ENCODE measurements around the gene HOXA4.

Gene HOXA4

DNA sequence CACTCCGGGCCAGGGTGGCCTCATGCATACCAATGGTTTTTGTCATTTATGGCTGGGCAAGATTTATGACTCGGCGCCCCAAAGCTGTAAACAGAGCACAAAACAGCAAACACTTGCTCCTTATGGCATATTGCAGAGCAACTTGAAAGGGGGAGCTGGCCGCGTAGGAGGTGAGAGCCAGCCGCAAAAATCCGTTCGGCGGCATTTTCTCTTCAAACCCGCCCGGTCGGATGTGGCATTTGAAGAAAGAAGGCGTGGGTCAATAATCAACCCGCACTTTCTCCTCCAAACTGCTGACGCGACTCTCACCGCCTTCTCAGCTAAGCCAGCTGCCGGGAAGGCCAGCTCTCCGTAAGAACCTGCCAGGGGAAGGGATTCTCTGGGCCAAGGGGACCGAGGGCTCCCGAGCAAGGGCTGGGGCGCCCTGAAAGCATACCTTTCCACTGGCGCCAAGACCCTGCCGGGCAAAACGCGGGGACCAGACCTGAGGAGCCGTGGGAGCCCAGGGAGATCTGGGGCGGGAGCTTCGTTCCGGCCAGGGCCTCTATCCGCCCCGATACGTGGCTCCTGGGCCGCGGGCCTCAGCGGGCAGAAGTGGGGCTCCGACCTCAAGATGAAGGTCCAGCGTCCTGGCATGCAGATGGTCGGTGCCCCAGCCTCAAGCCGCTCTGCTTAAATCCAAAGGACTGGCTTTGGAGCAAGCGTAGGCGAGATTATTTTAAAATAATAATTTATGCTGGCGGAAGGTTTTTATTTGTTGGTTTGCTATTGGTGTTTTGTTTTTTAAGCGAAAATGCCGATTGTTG, 15.1 kb downstream of the HOXA4 start:
- Histone ChIP-seq H3K4me3 (ENCODE audit: low read length) (peak overlapping the region; percentile 17; the same call in 1 of the 2 replicates), H3K36me3 (ENCODE audit: insufficient read depth, low read length) (no peaks in the 10 kb centered on the region), H3K4me1 (ENCODE audit: insufficient read depth, low read length) (peaks cover 8% of the 10 kb centered on the region), H3K27ac (ENCODE audit: low read depth, low read length) (no peak overlapping the region), H3K9ac (ENCODE audit: low read depth, low read length) (no peak overlapping the region), H3K9me3 (ENCODE audit: insufficient read depth, low read depth, low read length) (no peaks in the 10 kb centered on the region), H3K27me3 (ENCODE audit: insufficient read depth, low read length) (peaks cover 98% of the 10 kb centered on the region)
- WGBS, result 3% methylated on average over 45 of the region's 45 CpGs

DNA sequence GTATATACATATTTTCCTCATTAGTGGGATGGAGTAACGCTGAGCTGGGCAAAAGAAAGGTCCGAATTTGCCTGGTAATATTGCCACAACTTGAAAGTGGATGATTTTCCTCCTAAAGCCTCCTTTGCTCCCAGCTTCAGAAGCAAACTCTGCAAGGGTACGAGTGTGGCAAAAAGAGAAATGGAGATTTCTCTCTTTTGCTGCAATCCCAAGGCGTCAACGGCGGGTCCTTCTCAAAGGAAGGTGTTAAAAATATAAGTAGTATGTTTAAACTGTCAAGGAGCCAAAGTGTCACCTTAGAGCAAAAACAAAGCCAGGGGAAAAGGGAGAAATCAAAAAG, 15.7 kb downstream of the HOXA4 start:
- Histone ChIP-seq H3K9ac (ENCODE audit: low read depth, low read length) (no peak overlapping the region), H3K27ac (ENCODE audit: low read depth, low read length) (no peak overlapping the region), H3K36me3 (ENCODE audit: insufficient read depth, low read length) (no peaks in the 10 kb centered on the region), H3K4me3 (ENCODE audit: low read length) (no peak overlapping the region), H3K9me3 (ENCODE audit: insufficient read depth, low read depth, low read length) (no peaks in the 10 kb centered on the region), H3K27me3 (ENCODE audit: insufficient read depth, low read length) (peaks cover 98% of the 10 kb centered on the region), H3K4me1 (ENCODE audit: insufficient read depth, low read length) (peaks cover 8% of the 10 kb centered on the region)
- whole genome bisulfite sequencing, result 3% methylated on average over 6 of the region's 6 CpGs

DNA sequence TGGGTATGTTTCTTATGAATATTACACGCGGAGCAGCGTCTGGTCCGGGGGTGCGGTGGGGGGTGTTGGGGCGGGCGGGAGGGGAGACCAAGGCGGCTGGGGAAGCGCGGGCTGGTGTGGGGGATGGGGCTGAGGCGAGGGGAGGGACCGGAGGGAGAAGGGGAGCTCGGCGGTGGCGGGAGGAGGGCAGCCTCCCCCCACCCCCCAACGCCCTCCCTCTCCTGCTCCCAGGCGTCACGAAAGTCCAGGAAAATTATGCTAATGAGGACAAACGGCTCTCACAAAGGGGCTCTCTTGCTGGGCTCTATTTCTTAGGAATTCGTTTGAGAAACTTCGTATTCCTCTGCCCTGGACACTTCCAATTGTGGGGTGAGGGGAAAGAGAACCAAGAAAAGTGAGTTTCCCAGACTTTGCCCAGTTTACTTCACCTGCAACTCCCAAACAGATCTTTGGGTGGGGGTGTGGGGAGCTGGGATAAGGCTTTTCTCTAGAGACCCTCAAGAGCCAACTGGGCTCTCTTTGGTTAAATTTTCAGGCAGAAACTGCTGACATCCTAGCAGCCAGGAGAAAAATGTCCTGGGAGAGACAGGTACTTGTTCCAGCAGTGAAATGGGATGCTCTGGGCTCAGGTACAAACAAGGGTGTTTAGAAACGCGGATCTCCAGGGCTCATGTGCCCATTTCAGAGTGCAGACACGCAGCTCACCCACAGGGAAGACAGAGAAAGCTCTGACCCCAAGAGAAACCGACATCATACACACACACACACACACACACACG, 16.4 kb downstream of the HOXA4 start:
- Histone ChIP-seq H3K27ac (ENCODE audit: low read depth, low read length) (no peak overlapping the region), H3K9ac (ENCODE audit: low read depth, low read length) (no peak overlapping the region), H3K4me1 (ENCODE audit: insufficient read depth, low read length) (peaks cover 8% of the 10 kb centered on the region), H3K9me3 (ENCODE audit: insufficient read depth, low read depth, low read length) (no peaks in the 10 kb centered on the region), H3K4me3 (ENCODE audit: low read length) (no peak overlapping the region), H3K27me3 (ENCODE audit: insufficient read depth, low read length) (peaks cover 98% of the 10 kb centered on the region), H3K36me3 (ENCODE audit: insufficient read depth, low read length) (no peaks in the 10 kb centered on the region)
- 3% methylated on average over 13 of the region's 26 CpGs for WGBS

DNA sequence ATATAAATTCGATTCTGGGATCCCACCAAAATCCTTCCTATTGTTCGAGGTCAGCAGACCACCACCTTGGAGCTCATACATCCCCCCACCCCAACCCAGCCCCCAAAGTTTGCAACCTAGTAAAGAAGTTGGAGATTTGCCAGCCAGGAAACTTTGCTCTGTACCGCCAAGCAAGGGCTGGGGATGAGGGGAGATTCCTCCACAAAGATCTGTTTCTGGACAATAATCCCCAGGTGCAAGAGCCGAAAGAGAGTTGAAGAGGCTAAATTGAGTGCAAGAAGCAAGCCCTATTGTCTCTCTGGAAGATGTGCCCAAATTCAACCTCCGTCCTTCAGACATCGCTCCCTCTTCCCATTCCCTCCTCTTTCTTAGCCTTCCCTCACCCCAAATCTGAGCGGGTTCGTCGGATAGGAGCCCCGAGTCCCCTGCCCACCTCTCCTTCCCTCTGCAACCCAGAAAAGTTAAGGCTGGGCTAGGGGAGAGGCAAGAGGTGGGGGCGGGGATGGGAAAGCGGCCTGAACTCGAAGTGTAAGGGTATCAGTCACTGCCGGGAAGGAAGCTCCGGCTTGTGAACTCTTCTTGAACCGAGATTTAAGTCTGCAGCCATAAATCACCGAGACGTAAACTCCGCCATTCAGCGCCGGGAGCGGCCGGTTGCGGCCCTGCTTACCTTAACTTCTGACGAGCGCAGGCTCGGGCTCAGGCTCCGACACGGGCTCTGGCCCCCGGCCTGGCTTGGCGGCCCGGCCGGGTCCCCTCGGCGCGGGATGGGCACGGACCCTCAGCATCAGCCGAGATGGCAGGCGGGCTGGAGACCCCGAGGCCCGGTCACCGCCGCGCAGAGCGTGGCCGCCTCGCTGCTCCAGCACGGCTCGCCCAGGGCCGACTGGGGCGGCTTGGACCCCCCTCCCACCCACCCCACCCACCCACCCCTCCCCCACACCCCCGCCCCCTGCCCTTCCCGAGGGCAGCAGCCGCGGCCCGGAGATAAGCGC, 17.3 kb downstream of the HOXA4 start:
- peaks cover 8% of the 10 kb centered on the region for H3K4me1 ChIP-seq (ENCODE audit: insufficient read depth, low read length)
- no peak overlapping the region for H3K27ac ChIP-seq (ENCODE audit: low read depth, low read length)
- H3K9me3 ChIP-seq (ENCODE audit: insufficient read depth, low read depth, low read length), result no peaks in the 10 kb centered on the region
- 1% methylated on average over 41 of the region's 57 CpGs for WGBS
- peaks cover 98% of the 10 kb centered on the region for H3K27me3 ChIP-seq (ENCODE audit: insufficient read depth, low read length)
- H3K36me3 ChIP-seq (ENCODE audit: insufficient read depth, low read length), result no peaks in the 10 kb centered on the region
- H3K4me3 ChIP-seq (ENCODE audit: low read length), result peak overlapping the region; percentile 5; the same call in 1 of the 2 replicates
- no peak overlapping the region for H3K9ac ChIP-seq (ENCODE audit: low read depth, low read length)

DNA sequence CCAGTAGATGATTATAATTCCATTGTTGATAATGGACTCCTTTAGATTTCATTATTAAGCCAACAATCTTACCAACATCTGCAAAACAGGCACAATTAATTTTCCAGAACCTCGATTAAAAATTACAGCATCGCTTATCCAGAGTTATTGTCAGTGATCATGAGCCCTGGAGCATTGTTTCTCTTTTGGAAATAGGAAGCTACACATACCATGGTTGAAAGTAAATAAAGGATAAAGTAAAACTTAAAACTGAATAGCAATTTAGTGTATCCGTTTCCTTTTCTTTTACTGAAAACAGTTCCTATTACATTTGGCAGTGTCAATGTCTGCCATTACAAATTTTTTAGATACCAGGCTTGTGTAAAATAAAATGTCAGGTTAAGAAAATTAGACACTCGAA, 18.2 kb downstream of the HOXA4 start:
- Histone ChIP-seq H3K9me3 (ENCODE audit: insufficient read depth, low read depth, low read length) (no peaks in the 10 kb centered on the region), H3K27ac (ENCODE audit: low read depth, low read length) (no peak overlapping the region), H3K4me1 (ENCODE audit: insufficient read depth, low read length) (peaks cover 8% of the 10 kb centered on the region), H3K9ac (ENCODE audit: low read depth, low read length) (no peak overlapping the region), H3K36me3 (ENCODE audit: insufficient read depth, low read length) (no peaks in the 10 kb centered on the region), H3K4me3 (ENCODE audit: low read length) (no peak overlapping the region), H3K27me3 (ENCODE audit: insufficient read depth, low read length) (peaks cover 98% of the 10 kb centered on the region)
- WGBS, result 35% methylated on average over 3 of the region's 4 CpGs

DNA sequence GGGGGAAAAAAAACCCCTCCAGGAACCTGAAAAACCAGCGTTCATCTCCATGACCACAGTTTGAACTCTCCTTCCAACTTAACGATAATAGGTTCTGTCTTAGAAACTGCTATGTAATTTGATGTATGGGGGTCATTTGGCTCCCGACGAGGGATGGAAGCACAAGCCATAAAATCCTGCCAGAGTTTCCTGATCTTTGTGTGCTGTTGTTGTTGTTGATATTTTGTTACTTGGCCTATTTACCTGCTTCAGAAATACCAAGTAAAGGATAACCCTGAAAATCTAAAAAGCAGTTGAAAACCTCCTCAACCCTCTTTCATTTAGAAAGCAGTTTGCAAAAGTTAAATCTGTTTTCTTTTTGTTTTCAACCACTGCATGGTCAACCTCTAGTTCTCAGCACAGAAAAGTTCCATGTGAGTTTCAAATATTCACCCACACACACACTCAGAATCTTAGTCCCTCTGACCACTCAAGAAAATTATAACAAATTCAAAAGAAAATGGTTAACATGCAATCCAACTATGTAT, 18.7 kb downstream of the HOXA4 start:
- H3K36me3 ChIP-seq (ENCODE audit: insufficient read depth, low read length), result no peaks in the 10 kb centered on the region
- no peak overlapping the region for H3K4me3 ChIP-seq (ENCODE audit: low read length)
- H3K4me1 ChIP-seq (ENCODE audit: insufficient read depth, low read length), result peaks cover 11% of the 10 kb centered on the region
- H3K9me3 ChIP-seq (ENCODE audit: insufficient read depth, low read depth, low read length), result no peaks in the 10 kb centered on the region
- H3K27me3 ChIP-seq (ENCODE audit: insufficient read depth, low read length), result peaks cover 98% of the 10 kb centered on the region
- H3K9ac ChIP-seq (ENCODE audit: low read depth, low read length), result no peak overlapping the region
- no peak overlapping the region for H3K27ac ChIP-seq (ENCODE audit: low read depth, low read length)
- 6% methylated on average over 3 of the region's 4 CpGs for WGBS

DNA sequence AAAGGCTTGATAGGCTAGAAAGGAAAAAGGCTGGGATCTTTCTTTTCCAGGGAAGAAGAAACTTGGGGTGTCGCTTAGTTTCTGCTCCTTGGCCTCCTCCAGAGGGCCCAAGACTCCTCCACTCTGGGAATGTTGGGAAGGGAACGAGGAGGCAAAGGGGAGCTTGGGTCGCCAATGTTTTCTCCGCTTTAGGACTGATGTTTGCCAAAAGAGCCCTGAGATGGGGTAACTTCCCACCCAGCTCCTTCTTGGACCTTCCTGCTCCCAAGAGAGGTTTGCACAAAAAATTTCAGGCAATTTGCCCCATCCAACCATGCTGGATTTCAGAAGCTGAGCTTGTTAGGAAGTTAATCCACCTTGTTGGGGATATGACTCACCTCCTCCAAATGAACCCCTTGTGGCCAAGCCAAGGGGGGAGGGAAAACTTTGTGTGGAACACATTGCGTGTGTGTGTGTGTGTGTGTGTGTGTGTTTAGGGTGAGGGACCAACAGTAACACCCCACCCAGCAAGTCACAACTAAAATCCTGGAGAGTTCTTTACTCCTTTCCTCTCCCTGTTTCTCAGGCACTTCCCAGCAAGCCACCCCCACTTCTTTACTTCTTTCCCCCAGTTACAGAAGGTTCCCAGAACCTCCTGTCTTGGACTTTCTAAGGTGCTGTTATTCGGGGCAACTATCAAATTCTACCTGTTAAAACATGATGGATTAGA, 19.4 kb downstream of the HOXA4 start:
- H3K27ac ChIP-seq (ENCODE audit: low read depth, low read length), result no peak overlapping the region
- H3K9ac ChIP-seq (ENCODE audit: low read depth, low read length), result no peak overlapping the region
- 6% methylated on average over 4 of the region's 6 CpGs for WGBS
- peaks cover 16% of the 10 kb centered on the region for H3K4me1 ChIP-seq (ENCODE audit: insufficient read depth, low read length)
- H3K4me3 ChIP-seq (ENCODE audit: low read length), result peak overlapping the region; percentile 43
- peaks cover 98% of the 10 kb centered on the region for H3K27me3 ChIP-seq (ENCODE audit: insufficient read depth, low read length)
- H3K9me3 ChIP-seq (ENCODE audit: insufficient read depth, low read depth, low read length), result no peaks in the 10 kb centered on the region
- no peaks in the 10 kb centered on the region for H3K36me3 ChIP-seq (ENCODE audit: insufficient read depth, low read length)

DNA sequence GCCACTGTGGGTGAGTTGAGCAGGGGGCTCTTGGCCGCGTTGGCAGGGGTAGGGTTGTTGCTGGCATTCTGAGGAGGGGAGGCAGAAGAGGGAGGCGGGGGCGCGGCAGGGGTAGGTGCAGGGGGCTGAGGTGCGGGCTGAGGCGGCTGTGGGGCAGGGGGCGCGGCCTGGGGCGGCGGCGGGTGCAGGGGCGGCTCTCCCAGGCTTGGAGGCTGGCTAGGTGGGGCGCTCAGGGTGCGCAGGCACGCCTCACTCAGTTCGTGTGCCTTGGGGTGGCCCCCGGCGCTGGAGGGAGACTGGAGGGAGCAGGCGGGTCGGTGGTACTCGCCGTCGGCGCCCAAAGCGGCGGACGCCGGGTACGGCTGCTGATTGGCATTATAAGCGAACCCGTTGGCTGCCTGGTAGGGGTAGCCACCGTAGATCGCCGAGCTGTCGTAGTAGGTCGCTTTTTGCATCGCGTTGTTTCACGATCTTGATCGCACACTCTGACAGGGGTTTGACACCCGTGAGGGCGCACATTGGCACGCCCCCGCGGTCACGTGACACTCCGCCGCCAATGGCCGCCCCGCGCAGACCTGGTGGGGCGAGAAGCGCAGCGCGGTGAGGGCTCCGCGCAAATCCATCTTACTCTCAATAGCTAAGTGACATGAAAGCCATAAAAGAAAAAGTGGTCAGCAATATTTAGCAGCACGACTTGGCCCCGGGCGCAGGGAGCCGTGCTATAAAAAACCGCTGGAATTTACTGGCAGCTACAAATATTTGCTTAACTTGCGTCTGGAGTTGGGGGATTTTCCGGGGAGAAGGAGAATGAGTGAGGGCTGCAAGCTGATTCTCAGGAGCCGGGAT, 20.1 kb downstream of the HOXA4 start:
- peaks cover 15% of the 10 kb centered on the region for H3K4me1 ChIP-seq (ENCODE audit: insufficient read depth, low read length)
- no peak overlapping the region for H3K9ac ChIP-seq (ENCODE audit: low read depth, low read length)
- H3K9me3 ChIP-seq (ENCODE audit: insufficient read depth, low read depth, low read length), result no peaks in the 10 kb centered on the region
- WGBS, result 3% methylated on average over 66 of the region's 66 CpGs
- H3K4me3 ChIP-seq (ENCODE audit: low read length), result peak overlapping the region; percentile 43
- H3K27ac ChIP-seq (ENCODE audit: low read depth, low read length), result no peak overlapping the region
- peaks cover 98% of the 10 kb centered on the region for H3K27me3 ChIP-seq (ENCODE audit: insufficient read depth, low read length)
- no peaks in the 10 kb centered on the region for H3K36me3 ChIP-seq (ENCODE audit: insufficient read depth, low read length)

DNA sequence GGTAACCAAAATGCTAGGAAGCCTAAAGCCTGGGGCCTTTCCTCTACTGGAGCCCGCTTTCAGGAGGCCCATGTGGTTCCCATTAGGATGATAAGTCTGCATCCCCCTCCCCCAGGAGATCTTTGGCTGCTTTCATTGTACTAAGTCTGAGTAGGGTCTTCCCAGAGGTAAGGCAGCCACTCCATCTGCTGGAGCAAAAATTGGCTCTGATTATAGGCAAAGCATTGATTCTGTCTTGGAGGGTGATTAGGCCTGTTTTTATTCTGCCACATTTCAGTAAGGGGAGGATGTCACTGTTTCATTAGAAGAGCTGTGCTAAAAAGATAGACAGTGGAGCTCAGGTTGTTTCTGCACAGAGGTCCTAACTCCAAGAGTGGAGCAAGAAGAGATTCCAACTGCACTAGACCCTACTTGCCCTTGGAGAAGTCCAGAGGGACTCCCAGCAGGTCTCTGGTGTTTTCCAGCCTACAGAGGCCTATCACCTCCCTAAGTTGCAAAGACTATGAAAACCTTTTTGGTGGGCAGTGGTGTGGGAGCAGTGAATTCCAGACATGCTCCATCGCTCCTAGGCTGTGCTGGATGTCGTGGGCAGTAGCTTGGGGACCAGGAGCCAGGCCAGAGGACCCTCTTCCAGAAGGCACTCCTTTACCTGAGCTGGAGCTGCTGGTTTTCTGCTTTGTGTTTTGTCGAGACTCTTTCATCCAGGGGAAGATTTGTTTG, 20.9 kb downstream of the HOXA4 start:
- Histone ChIP-seq H3K9me3 (ENCODE audit: insufficient read depth, low read depth, low read length) (no peaks in the 10 kb centered on the region), H3K27me3 (ENCODE audit: insufficient read depth, low read length) (peaks cover 98% of the 10 kb centered on the region), H3K36me3 (ENCODE audit: insufficient read depth, low read length) (no peaks in the 10 kb centered on the region), H3K4me1 (ENCODE audit: insufficient read depth, low read length) (peaks cover 12% of the 10 kb centered on the region), H3K4me3 (ENCODE audit: low read length) (no peak overlapping the region), H3K27ac (ENCODE audit: low read depth, low read length) (no peak overlapping the region), H3K9ac (ENCODE audit: low read depth, low read length) (no peak overlapping the region)
- 53% methylated on average over 4 of the region's 4 CpGs for WGBS
